ENCODE measurements around the gene NISCH. TPM values are rescaled to one million over a fixed set of nuclear protein-coding genes. Genes with fewer than 3 reads are reported as not detected.

NISCH gene
- total and polyA plus RNA-seq, 2 donors (not counting 3 experiments of a cell fraction or from before 2014, with no cell fraction given) = 156 to 178 TPM

DNA sequence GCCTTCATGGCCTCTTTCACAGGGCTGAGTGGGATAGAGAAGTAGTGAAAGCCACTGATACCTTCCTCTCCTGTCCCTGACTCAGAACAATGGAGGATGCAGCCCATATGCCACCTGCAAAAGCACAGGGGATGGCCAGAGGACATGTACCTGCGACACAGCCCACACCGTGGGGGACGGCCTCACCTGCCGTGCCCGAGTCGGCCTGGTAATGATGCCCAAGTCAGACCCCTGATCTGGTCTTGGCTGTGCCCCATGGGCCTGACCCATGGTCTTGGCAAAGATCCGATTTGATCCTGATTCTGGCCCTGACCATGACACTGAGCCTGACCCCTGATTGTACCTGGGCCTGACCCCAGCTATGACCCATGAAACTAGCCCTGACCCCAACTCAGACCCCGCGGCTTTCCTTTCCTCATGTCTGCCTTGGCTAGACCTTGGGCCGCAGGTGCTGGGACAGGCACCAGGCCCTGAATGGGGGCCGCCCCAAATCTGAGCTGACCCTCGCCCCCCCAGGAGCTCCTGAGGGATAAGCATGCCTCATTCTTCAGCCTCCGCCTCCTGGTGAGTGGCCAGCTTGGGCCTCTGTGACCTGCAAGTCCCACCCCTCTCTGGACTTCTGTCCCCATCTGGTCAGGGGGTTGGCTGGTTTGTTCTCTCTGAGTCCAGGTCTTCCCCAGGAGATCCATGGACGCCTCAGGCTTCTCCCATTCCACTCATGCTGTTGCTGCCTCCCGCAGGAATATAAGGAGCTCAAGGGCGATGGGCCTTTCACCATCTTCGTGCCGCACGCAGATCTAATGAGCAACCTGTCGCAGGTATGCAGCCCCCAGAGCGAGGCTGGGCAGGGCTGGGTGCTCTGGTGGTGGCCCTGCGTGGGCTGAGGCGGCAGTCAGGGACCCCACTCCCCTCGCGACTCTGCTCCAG is 62.7 kb downstream of the NISCH start:
- intact Hi-C loops (cut with micrococcal nuclease) = no loop called here
- Histone ChIP-seq H2AFZ (ENCODE audit: low read depth, low read length) (no peak overlapping the region), H3K4me1 (ENCODE audit: control insufficient read depth, extremely low read depth, insufficient read depth, low read length) (no peaks in the 10 kb centered on the region), H3K4me2 (ENCODE audit: insufficient read depth, low read length) (no peak overlapping the region), H3K9me3 (replicated peaks; ENCODE audit: control insufficient read depth, insufficient read depth, low read length) (no peaks in the 10 kb centered on the region), H3K79me2 (ENCODE audit: control insufficient read depth, insufficient read depth, low read length) (no peaks in the 10 kb centered on the region), H4K20me1 (replicated peaks; ENCODE audit: control insufficient read depth, extremely low read depth, insufficient read depth, low read length) (no peaks in the 10 kb centered on the region), H3K36me3 (ENCODE audit: control insufficient read depth in 2 of 2, extremely low read depth in 1 of 2, insufficient read depth in 2 of 2, low read length in 2 of 2) (peaks cover 23 to 88% of the 10 kb centered on the region in 2 experiments), H3K27me3 (ENCODE audit: control insufficient read depth in 2 of 2, insufficient read depth in 2 of 2, low read length in 2 of 2) (no peaks in the 10 kb centered on the region), H3K4me3 (replicated peaks in 1 of 3; ENCODE audit: insufficient read depth in 1 of 3, low read depth in 1 of 3, low read length in 3 of 3) (no peak overlapping the region), H3K9ac (replicated peaks; ENCODE audit: extremely low read depth, insufficient read depth, low read length) (no peak overlapping the region), H3K9me1 (replicated peaks; ENCODE audit: control insufficient read depth, extremely low read depth, insufficient read depth, low read length) (no peaks in the 10 kb centered on the region), H3K27ac (ENCODE audit: insufficient read depth, low read depth, low read length) (no peak overlapping the region)
- TF ChIP-seq, protein P1, sequence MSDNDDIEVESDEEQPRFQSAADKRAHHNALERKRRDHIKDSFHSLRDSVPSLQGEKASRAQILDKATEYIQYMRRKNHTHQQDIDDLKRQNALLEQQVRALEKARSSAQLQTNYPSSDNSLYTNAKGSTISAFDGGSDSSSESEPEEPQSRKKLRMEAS (IDR thresholded peaks at IDR 0.05; ENCODE audit: insufficient read depth, insufficient read length) = no peak
- no peak for TF ChIP-seq JUN (IDR thresholded peaks at IDR 0.05; ENCODE audit: borderline replicate concordance, insufficient read depth, insufficient read length, low read depth)
- TF ChIP-seq POLR2AphosphoS5 (IDR thresholded peaks at IDR 0.05; ENCODE audit: insufficient read depth, low read depth, low read length) = no peak
- TF ChIP-seq MYC (IDR thresholded peaks at IDR 0.05; ENCODE audit: low read depth, low read length) = no peak
- no peak for TF ChIP-seq GATA2 (IDR thresholded peaks at IDR 0.05; ENCODE audit: insufficient read depth, insufficient read length, low read depth, low read length)
- TF ChIP-seq POLR2A (IDR thresholded peaks at IDR 0.05; ENCODE audit: low read depth, low read length) = no peak
- TF ChIP-seq EZH2 (IDR thresholded peaks at IDR 0.05; ENCODE audit: borderline replicate concordance, low read depth, low read length, severe bottlenecking) = no peak
- no peak for TF ChIP-seq FOS (IDR thresholded peaks at IDR 0.05; ENCODE audit: borderline replicate concordance, insufficient read depth, low read length)
- TF ChIP-seq, protein P2, sequence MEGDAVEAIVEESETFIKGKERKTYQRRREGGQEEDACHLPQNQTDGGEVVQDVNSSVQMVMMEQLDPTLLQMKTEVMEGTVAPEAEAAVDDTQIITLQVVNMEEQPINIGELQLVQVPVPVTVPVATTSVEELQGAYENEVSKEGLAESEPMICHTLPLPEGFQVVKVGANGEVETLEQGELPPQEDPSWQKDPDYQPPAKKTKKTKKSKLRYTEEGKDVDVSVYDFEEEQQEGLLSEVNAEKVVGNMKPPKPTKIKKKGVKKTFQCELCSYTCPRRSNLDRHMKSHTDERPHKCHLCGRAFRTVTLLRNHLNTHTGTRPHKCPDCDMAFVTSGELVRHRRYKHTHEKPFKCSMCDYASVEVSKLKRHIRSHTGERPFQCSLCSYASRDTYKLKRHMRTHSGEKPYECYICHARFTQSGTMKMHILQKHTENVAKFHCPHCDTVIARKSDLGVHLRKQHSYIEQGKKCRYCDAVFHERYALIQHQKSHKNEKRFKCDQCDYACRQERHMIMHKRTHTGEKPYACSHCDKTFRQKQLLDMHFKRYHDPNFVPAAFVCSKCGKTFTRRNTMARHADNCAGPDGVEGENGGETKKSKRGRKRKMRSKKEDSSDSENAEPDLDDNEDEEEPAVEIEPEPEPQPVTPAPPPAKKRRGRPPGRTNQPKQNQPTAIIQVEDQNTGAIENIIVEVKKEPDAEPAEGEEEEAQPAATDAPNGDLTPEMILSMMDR (IDR thresholded peaks at IDR 0.05; ENCODE audit: extremely low read depth in 1 of 2, insufficient read depth in 1 of 2, low read depth in 1 of 2, low read length in 2 of 2) = no peak
- no TSS peak for BruUV-seq (replicated peaks)
- ChIA-PET CTCF (interaction anchor here (1.3 kb wide), 1 partner anchor 27 kb away, joined by 3 read pairs; no protein-coding TSS in a partner anchor), POLR2A (no interaction called here)
- no peak for DNase-seq (ENCODE audit: low read depth, low spot score)
- FAIRE-seq = no peak
- dilution Hi-C loops (cut with MboI; ENCODE audit: extremely low pct_ligation_motif_present, low sequenced_read_pairs) = no loop called here

Measured in endothelial cell of umbilical vein (primary cell).